AG04450 (cell line): Measurements from ENCODE around the gene IFFO2. TPM values are rescaled to one million over a fixed set of nuclear protein-coding genes. Genes with fewer than 3 reads are reported as not detected.
A peak's percentile ranks its signal among the peaks of the same experiment; 100 is the strongest.

Experiments used
- CTCF ChIA-PET: fragments of 300-600, 350-600 bp; formaldehyde crosslinking; extraction: SDS; loops from one replicate; lab custom pipeline; 2022; ENCODE audit warnings: antibody characterized with exemption, inconsistent platforms; lab: Charles Lee
- POLR2A ChIA-PET: fragments of 350-600 bp; formaldehyde crosslinking; extraction: SDS; loops from one replicate; lab custom pipeline; 2021; ENCODE audit warnings: antibody characterized with exemption, inconsistent platforms; lab: Yijun Ruan, JAX
- DNase-seq: peaks from one replicate; pipeline ENCODE4 v3.0.0-alpha.2; 2011; ENCODE audit warnings: low read depth, low spot score
- H3K27ac ChIP-seq: one replicate; pipeline ENCODE4 v1.5.1; 2012; ENCODE audit warnings: low read depth, low read length, control low read depth
- H3K27me3 ChIP-seq: one replicate; pipeline ENCODE4 v1.6.0; 2012; ENCODE audit warnings: low read length; ENCODE audit not compliant: control insufficient read depth, insufficient read depth
- H3K4me3 ChIP-seq: 2 replicates; pipeline ENCODE4 v1.5.1; 2011; ENCODE audit warnings: mild to moderate bottlenecking, low read depth, low read length, control low read depth
- H3K9me3 ChIP-seq: 2 replicates; pipeline ENCODE4 v1.5.1; 2012; ENCODE audit warnings: low read length; ENCODE audit not compliant: control insufficient read depth, insufficient read depth
- polyA plus RNA-seq: library from polyadenylated mRNA; depleted of rRNA; stranded (reverse); fragments of >200 nt; gene quantifications from 2 replicates; pipeline ENCODE4 v1.2.3, GENCODE V29; 2011
- TF ChIP-seq, protein P1 (sequence below): IDR thresholded peaks from 2 replicates; pipeline ENCODE4 v1.5.1; 2011; ENCODE audit warnings: low read depth, low read length, control low read depth, inconsistent platforms

Gene IFFO2
- polyA plus RNA-seq, 1 experiment: 6.8 TPM

DNA sequence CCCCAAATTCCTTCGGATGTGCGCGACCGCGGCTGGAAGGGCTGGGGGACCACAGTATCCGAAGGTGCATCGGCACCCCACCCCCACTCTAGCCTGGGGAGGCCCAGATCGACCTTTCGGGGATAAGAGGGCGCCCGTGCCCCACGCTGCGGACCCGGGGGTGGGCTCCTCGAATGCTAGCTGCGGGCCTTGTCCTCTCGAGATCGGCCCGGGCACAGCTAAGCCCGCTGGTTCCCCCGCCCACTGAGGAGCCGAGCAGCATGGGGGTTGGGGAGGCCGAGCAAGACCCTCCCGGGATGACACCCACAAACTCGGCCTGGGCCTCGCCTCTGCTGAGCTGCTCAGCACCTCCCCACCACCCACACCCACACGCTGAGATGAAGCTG is 653 bp upstream of the IFFO2 start:
- DNase-seq: no peak
- H3K9me3 ChIP-seq: no peaks in the 10 kb centered on the region
- TF ChIP-seq, protein P1, sequence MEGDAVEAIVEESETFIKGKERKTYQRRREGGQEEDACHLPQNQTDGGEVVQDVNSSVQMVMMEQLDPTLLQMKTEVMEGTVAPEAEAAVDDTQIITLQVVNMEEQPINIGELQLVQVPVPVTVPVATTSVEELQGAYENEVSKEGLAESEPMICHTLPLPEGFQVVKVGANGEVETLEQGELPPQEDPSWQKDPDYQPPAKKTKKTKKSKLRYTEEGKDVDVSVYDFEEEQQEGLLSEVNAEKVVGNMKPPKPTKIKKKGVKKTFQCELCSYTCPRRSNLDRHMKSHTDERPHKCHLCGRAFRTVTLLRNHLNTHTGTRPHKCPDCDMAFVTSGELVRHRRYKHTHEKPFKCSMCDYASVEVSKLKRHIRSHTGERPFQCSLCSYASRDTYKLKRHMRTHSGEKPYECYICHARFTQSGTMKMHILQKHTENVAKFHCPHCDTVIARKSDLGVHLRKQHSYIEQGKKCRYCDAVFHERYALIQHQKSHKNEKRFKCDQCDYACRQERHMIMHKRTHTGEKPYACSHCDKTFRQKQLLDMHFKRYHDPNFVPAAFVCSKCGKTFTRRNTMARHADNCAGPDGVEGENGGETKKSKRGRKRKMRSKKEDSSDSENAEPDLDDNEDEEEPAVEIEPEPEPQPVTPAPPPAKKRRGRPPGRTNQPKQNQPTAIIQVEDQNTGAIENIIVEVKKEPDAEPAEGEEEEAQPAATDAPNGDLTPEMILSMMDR: no peak
- POLR2A ChIA-PET: interaction anchor here (0.6 to 1.1 kb wide), 6 partner anchors 19 to 76 kb away, joined by 3 to 5 read pairs (median 3); partner anchors contain the start of gene ALDH4A1
- peaks cover 11% of the 10 kb centered on the region for H3K27me3 ChIP-seq
- peak overlapping the region; percentile 71 for H3K4me3 ChIP-seq
- peak overlapping the region; percentile 21 for H3K27ac ChIP-seq
- CTCF ChIA-PET: interaction anchor here (4.2 to 4.8 kb wide), 2 partner anchors 45 to 50 kb away, joined by 16 to 27 read pairs; no protein-coding TSS in a partner anchor

DNA sequence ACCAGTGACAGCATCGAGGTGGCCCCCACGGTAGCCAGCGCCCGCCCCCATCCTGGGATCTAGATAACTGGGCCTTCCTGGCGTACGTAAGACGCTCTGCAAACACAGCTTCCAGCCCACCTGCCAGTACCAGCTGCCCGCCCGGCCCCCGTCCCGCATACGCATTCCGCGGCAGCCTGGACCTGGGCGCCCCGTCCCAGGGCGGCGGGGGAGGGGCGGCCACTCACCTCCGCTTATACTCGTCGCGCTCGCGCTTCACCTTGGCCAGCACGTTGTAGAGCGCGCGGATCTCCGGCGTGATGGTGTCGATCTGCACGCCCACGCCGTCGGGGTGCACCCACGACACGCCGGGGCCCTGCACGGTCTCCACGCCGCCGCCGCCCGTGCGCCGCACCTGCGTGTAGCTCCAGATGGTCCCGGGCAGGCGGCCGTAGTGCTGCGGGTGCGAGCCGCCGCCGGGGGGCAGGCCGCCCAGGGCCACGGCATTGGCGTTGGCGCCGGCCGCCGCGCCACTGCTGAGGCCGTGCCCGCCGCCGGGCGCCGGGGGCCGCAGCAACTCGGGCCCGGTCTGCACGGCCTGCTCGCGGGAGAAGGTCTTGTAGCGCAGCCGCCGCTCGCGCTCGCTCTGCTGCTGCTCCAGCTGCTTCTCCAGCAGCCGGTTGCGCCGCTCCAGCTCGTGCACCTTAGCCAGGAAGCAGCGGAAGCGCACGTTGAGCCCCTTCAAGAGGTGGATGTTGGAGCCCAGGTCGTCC is 859 bp downstream of the IFFO2 start:
- DNase-seq: no peak
- H3K4me3 ChIP-seq: peak overlapping the region; percentile 73
- H3K27ac ChIP-seq: no peak overlapping the region
- no peaks in the 10 kb centered on the region for H3K9me3 ChIP-seq
- TF ChIP-seq, protein P1: no peak
- CTCF ChIA-PET: interaction anchor here (0.6 to 4.8 kb wide), 6 partner anchors 43 to 655 kb away, joined by 3 to 27 read pairs (median 4); no protein-coding TSS in a partner anchor
- peaks cover 10% of the 10 kb centered on the region for H3K27me3 ChIP-seq
- POLR2A ChIA-PET: interaction anchor here (1.8 kb wide), 1 partner anchor 29 kb away, joined by 10 read pairs; no protein-coding TSS in a partner anchor

DNA sequence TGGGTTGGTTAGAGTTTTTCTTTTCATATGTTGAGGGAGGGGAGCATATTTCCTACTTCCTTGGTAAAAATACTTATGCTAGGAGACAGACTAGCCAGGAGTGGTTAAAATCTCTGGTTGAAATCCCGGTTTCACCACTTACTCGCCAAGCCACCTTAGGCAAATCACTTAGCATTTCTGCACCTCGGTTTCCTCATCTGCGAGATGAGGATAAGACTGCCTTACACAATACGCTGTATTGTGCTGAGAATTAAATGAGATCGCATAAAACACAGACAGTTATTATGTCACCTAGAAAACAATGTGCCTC is 1.4 kb downstream of the IFFO2 start:
- DNase-seq: no peak
- Histone ChIP-seq H3K27me3 (peaks cover 7% of the 10 kb centered on the region), H3K9me3 (no peaks in the 10 kb centered on the region), H3K4me3 (peak overlapping the region; percentile 73), H3K27ac (no peak overlapping the region)
- CTCF ChIA-PET: interaction anchor here (0.6 to 4.8 kb wide), 5 partner anchors 42 to 656 kb away, joined by 3 to 27 read pairs (median 3); no protein-coding TSS in a partner anchor
- POLR2A ChIA-PET: interaction anchor here (1.1 to 1.8 kb wide), 2 partner anchors 28 kb away, joined by 3 to 10 read pairs; no protein-coding TSS in a partner anchor
- TF ChIP-seq, protein P1: no peak

DNA sequence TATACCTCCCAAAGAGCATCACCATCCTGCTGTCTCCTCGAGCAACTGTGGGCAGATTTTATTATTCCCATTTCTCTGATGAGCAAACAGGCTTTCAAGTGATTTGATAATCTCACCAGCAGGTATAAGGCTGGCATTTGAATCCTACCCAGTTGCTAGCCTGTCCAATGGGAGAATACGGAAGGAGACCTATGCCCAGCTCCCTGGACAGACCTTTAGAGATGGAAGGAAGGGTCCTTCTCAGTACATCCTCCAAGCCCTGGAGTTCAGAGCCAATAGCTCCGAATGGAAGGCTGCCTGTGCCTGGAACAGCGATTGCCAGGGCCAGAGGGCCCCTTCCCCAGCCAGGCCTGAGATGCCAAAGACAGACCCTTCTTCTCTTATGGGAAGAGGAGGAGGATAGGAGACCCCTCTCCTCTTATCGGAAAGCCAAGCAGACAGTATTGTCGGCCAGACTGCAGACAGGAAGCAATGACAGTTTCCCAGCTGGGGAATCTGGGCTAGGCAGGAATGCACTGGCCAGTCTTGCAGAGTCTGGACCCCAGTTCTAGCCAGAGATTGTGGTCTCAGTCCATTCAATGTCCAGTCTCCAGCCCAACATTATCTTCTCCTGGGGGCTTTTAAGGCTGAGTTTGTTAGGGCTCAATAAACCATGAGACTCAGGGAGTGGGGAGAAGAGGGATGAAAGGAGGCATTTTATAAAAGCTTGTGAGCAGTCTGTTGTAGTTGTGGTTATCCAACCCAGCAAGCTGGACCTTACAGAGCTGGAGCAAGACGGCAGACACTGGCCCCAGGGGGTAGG is 2.0 kb downstream of the IFFO2 start:
- Histone ChIP-seq H3K4me3 (peak overlapping the region; percentile 73), H3K27me3 (peaks cover 4% of the 10 kb centered on the region), H3K27ac (peak overlapping the region; percentile 47), H3K9me3 (no peaks in the 10 kb centered on the region)
- DNase-seq: no peak
- TF ChIP-seq, protein P1: no peak
- POLR2A ChIA-PET: interaction anchor here (1.1 kb wide), 1 partner anchor 27 kb away, joined by 3 read pairs; no protein-coding TSS in a partner anchor
- CTCF ChIA-PET: interaction anchor here (0.6 to 4.8 kb wide), 5 partner anchors 40 to 70 kb away, joined by 3 to 27 read pairs (median 3); no protein-coding TSS in a partner anchor
